NCI-H748 (cell line): ENCODE results near the gene STARD3.

Experiments
- DNase-seq: peaks from one replicate; lab custom pipeline; 2025; ENCODE audit not compliant: unreplicated experiment; lab: John Stamatoyannopoulos, UW

The STARD3 gene

DNA sequence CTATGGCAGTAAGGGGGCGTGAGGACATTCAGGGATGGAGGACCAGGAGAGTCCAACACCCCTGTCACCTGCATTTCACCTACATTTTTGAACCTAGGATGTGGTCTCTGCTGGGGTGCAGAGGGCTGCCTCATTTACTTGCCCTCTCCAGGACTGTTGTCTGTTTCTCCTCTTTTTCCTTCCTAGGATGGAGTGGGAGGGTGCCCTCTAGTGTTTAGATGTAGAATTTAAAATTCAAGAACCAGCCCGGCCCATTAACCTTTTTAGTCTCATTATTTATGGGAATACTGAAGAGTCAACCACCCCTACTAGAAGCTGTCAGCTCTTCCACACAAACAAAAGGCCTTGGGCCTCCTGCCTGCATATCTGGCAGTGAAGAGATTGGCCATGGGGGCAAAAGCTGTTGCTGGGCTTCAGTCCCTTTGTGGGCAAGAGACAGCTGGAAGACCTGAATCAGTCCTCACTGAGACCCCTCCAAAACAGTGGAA lies 2.5 kb upstream of the STARD3 start:
- peak; percentile 55 for DNase-seq

DNA sequence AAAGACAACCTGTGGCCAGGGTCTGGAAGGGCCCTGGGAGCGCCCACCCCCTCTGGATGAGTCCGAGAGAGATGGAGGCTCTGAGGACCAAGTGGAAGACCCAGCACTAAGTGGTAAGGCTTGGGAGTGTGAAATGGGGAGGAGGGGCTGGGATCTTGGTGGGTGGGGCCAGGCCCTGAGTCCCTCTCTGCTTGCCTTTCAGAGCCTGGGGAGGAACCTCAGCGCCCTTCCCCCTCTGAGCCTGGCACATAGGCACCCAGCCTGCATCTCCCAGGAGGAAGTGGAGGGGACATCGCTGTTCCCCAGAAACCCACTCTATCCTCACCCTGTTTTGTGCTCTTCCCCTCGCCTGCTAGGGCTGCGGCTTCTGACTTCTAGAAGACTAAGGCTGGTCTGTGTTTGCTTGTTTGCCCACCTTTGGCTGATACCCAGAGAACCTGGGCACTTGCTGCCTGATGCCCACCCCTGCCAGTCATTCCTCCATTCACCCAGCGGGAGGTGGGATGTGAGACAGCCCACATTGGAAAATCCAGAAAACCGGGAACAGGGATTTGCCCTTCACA lies 1.2 kb upstream of the STARD3 start:
- DNase-seq, result no peak

- DNase-seq, result no peak
These were observed 387 bp upstream of the STARD3 start for GRCh38 chr17:39636587-39636926.

DNA sequence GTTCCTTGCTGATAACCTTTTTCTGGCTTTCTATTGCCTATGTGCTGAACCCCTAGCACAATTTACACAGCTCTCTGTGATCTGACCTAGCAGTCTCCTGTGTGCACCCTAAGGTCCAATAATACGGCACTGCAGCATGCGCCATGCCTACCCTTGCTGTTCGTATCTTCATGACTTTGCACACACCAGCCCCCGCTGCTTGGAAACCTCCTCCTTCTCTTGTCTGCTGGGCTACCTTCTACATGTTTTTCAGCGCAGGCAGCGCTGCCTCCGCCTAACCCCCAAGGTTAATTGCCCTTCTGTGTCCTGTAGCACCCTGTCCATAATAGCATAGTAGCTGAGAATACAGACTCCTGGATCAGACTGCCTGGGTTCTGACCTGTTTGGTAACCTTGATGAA lies 1.4 kb downstream of the STARD3 start:
- no peak for DNase-seq

DNA sequence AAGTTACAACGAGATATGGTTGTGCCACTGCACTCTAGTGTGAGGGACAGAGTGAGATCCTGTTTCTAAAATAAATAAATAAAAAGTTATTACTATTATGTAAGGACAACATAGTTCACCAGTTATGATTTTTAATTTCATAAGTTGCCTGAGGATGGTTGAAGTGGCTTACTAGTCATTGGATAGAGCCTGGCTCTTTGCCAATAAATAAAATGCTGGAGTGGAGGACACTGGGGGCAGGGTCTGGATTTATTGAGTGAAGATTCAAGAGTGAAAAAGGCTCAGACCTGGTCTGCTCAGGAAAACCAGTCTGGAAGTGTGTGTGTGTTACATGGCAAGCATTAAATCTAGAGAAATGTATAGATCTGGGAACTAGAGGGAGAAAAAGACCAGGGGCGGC lies 2.1 kb downstream of the STARD3 start:
- no peak for DNase-seq

DNA sequence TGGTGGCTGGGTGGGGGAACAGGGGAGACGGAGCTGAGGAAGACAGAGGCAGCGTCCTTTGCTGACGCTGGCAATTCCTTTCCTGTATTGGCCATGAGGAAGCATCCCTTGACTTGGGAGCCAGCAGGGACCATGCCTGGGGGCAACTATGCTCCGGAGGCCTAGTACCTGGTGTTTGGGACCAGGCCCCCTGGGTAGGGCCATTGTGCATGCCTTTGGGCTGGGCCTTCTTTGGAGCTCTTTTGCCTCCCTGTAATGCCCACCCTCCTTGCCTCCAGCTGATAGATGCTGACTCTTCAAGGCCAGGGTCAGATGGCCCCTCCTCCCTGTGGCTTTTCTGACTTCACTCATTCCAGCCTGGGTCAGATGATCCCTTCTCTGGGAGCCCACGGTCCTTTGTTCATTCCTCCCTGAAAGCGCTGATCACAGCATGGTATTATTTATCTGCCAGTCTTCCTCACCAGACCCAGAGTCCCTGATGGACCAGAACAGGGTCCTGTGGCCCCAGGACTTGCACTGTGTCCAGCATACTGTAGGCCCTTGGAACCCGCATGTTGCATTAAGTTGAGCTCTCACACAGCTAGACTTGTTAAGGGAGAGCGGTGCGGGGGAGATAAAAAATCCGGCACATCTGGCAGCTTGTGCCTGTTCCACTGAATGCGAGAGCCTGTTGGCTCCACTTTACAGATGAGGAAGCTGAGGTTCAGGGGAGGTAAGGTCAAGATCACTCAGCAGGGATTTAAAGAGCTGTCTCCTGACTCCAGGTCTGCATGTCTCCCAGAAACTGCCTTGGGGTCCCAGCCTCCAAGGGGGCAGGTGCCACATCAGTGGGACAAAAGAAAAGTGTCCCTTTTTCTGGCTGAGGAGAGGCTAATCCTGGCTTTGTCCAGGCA lies 2.9 kb downstream of the STARD3 start:
- no peak for DNase-seq

DNA sequence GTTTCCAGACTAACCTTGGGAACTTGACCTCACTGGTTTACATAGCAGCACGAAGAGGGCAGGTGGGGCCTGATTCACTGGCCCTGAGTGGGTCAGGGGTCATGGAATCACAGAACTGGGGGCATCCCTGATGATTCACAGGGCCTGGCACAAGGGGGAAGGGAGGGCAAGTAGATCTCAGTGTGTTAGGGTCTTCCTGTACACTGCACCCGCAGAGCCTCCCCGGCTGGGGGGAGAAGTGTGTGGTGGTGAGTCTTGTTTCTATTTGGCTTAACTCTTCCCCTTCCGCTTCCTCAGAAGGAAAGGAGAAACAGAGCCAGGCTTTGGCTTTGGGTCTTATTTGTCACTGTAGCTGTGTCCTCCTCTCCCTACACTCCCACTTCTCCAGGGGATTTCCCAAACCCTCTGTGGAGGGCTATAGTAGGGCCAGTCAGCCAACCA lies 3.7 kb downstream of the STARD3 start:
- no peak for DNase-seq

DNA sequence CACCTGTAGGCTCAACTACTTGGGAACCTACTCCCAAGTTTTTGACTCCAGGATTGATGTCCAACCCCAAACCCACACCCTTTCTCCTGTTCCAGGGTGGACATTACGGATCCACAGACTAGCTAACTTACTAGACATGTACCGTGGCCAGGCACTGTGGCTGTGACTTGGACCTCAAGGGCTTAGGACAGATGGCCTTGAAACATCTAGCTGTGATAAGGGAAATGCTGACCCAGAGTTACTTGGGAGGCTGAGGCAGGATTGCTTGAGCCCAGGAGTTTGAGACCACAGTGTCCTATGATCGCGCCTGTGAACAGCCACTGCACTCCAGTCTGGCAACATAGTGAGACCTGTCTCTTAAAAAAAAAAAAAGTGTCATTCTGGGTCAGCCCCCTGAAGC lies 4.2 kb downstream of the STARD3 start:
- DNase-seq, result no peak

DNA sequence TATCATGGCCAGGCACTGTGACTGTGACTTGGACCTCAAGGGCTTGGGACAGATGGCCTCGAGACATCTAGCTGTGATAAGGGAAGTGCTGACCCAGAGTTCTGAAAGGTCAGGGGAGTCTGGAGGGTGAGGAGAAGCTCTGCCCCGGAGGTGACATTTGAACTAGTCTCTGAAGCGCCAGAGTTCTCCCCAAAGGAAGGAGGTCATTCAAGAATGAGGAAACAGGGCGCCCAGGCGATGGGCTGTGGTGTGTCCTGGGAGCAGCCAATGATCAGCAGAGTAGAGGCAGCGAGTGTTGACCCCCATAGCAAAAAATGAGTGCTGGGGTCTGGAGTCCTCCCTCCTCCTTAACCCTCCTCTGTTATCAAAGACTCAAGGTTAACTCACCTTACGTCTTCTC lies 4.9 kb downstream of the STARD3 start:
- DNase-seq, result no peak

- no peak for DNase-seq
These were observed 5.5 kb downstream of the STARD3 start for GRCh38 chr17:39642291-39643074.

DNA sequence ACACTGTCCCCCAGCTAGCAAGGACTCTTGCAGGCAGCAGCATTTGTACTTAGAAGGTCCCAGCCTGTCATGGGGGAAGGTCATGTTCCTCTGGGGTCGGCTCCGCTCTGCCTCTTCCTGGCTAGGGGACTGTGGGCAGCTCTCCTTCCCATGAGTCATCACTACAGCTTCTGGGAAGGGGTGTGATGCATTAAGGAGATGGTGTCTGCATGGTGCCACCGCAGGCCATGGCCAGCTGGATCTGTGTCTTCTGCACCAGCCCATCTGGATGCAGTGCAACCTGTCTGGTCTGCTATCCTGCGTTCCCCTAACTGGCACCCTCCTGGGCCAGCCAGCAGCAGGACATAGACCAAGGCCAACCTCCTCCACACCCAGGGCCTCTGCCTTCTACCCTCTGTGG lies 6.3 kb downstream of the STARD3 start:
- no peak for DNase-seq

DNA sequence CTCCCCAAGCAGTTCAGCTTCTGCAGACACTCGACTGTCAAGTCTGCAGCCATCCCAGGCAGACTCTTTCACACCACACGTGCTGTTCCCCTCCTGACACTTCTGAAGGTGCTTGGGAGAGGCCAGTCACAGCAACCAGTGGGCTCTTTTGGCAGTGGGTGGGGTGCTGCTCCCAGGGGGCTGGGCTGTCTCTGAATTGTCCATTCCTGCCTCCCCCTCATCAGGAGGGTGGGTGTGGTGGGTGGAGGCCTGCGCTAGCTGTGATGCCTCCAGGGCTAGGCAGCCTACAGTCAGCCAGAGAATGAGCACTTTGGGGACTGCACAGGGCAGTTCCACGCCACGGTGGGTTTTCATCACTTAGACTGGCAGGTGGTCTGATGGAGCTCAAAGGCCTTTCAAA lies 10.3 kb downstream of the STARD3 start:
- no peak for DNase-seq

DNA sequence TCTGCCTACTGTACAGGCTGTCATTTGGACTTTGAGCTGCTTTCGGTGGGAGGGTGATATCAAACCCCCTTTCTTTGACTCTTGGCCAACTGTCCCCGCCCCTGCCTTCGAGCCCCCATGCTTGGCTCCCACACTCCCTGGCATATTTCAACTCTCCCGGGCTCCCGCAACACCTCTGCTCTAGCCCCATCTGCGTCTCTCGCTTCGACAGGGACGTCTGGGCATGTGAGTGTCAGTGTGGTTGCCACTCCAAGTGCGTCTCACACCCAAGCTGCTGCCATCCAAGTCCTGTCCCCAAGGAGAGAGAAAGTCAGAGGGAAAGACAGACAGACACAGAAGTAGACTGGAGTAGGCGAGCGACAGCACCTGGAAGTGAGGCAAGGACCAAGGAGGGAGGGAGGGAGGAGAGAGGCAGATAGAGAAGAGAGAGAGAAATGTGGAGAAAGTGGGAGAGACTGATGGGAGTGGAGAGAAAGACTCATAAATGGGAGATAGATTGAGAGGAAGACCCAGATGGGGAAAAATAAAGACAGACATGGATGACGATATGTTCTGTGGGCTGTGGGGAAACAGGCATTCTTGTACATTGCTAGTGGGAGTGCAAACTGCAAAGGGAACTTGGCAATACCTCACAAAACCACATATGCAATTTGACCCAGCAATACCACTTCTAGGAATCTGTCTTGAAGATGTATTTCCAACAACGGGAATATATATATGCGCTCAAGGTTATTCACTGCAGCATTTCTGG lies 11.8 kb downstream of the STARD3 start:
- no peak for DNase-seq

DNA sequence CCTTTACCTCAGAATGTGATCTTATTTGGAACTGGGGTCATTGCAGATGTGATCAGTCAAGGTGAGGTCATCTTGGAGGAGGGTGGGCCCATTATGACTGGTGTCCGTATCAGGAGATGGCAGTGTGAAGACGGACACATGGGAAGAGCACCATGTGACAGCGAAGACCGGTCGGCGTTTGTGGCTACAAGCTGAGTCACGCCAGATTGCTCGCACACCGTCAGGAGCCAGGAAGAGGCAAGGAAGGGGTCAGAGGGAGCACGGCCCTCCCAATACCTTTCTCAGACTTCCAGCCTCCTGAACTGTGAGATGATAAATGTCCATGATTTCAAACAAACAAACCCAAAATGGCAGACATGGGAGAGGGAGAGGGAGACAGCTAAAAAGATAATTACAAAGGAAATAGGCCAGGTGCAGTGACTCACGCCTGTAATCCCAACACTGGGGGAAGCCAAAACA lies 13.2 kb downstream of the STARD3 start:
- no peak for DNase-seq

- DNase-seq, result no peak
These were observed 15.1 kb downstream of the STARD3 start for GRCh38 chr17:39651923-39652586.

GRCh38 chr17:39652587-39653315 lies 15.8 kb downstream of the STARD3 start:
- no peak for DNase-seq

DNA sequence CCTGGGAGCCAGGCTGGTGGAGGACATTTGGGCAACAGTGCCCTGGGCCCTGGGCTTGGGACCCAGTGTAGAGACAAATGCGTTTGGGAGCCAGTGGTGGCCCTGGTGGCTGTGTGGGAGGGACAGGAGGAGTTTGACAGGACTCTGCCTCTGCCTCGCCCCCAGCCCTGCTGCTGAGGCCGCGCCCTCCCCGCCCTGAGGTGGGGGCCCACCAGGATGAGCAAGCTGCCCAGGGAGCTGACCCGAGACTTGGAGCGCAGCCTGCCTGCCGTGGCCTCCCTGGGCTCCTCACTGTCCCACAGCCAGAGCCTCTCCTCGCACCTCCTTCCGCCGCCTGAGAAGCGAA lies 16.3 kb downstream of the STARD3 start:
- no peak for DNase-seq

GRCh38 chr17:39653662-39654331 lies 16.9 kb downstream of the STARD3 start:
- peak; percentile 36 for DNase-seq

DNA sequence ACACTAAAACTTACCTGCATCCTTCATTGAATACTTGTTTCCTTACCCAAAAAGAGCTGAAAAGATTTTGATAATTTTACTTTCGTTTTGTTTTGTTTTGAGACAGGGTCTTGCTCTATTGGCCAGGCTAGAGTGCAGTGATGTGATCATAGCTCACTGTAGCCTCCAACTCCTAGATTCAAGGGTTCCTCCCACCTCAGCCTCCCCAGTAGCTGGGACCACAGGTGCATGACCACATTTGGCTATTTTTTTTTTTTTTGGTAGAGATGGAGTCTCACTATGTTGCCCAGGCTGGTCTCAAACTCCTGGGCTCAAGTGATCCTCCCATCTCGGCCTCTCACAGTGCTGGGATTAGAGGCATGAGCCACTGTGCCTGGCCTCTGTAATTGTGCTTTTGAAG lies 18.2 kb downstream of the STARD3 start:
- no peak for DNase-seq
